CD4-positive, alpha-beta T cell (primary cell): Measurements from ENCODE around the gene POLA1. TPM values are rescaled to one million over a fixed set of nuclear protein-coding genes. Genes with fewer than 3 reads are reported as not detected.

ENCODE experiments used
- ATAC-seq: fragments of 200-7000 bp; cut with Tn5 transposase; one replicate; pipeline ENCODE4 v1.10.0; 2022; ENCODE audit warnings: mild to moderate bottlenecking; ENCODE audit not compliant: poor library complexity
- CTCF ChIA-PET: fragments of 350-600 bp; sonication (Branson Sonifier 250); formaldehyde crosslinking; loops from one replicate; lab custom pipeline; 2021; ENCODE audit warnings: antibody characterized with exemption, inconsistent platforms; lab: Charles Lee
- POLR2A ChIA-PET: fragments of 350-600 bp; sonication (Branson Sonifier 250); formaldehyde crosslinking; loops from one replicate; lab custom pipeline; 2021; ENCODE audit warnings: antibody characterized with exemption, inconsistent platforms; lab: Charles Lee
- DNase-seq, 14 experiments: peaks; one replicate each; pipeline ENCODE4 v3.0.0-alpha.2; 2013 to 2020; ENCODE audit warnings: mixed read lengths in 2 of 14
- H3K27ac ChIP-seq, 2 donors: one replicate each; pipeline versions ENCODE4 v1.5.1 to v1.7.0; 2013; ENCODE audit warnings: low read length in 2 of 2, low read depth in 1 of 2, mild to moderate bottlenecking in 1 of 2
- H3K27me3 ChIP-seq, 2 experiments: 1 replicate in 1 of 2; 2 replicates in 1 of 2; pipeline versions ENCODE4 v1.6.1 to v1.7.0; 2013; ENCODE audit warnings: low read length in 2 of 2, control low read depth in 1 of 2, mild to moderate bottlenecking in 1 of 2, moderate library complexity in 1 of 2; ENCODE audit not compliant: insufficient read depth in 2 of 2, control insufficient read depth in 1 of 2
- H3K36me3 ChIP-seq: one replicate; pipeline ENCODE4 v1.6.1; 2013; ENCODE audit warnings: low read length, control low read depth; ENCODE audit not compliant: insufficient read depth
- H3K4me1 ChIP-seq: one replicate; pipeline ENCODE4 v1.6.1; 2013; ENCODE audit warnings: low read length, control low read depth; ENCODE audit not compliant: insufficient read depth
- H3K4me3 ChIP-seq: one replicate; pipeline ENCODE4 v1.5.1; 2013; ENCODE audit warnings: mild to moderate bottlenecking, low read length, moderate library complexity
- H3K9me3 ChIP-seq, 2 experiments: 1 replicate in 1 of 2; 2 replicates in 1 of 2; pipeline versions ENCODE4 v1.6.1 to v1.7.0; 2013; ENCODE audit warnings: low read length in 2 of 2, mild to moderate bottlenecking in 2 of 2, control low read depth in 1 of 2, moderate library complexity in 1 of 2; ENCODE audit not compliant: control insufficient read depth in 1 of 2, insufficient read depth in 1 of 2
- H3K27ac Mint-ChIP-seq: one replicate; pipeline ENCODE4 v1.8.0; 2020; ENCODE audit warnings: mixed read lengths
- H3K27me3 Mint-ChIP-seq: one replicate; pipeline ENCODE4 v1.8.0; 2021; ENCODE audit warnings: mixed read lengths
- H3K36me3 Mint-ChIP-seq: one replicate; pipeline ENCODE4 v1.8.0; 2021; ENCODE audit warnings: low read depth, mixed read lengths
- H3K4me1 Mint-ChIP-seq: one replicate; pipeline ENCODE4 v1.8.0; 2021; ENCODE audit warnings: low read depth, mixed read lengths
- H3K4me3 Mint-ChIP-seq: one replicate; pipeline ENCODE4 v1.8.0; 2020; ENCODE audit warnings: mild to moderate bottlenecking, mixed read lengths
- H3K9me3 Mint-ChIP-seq: one replicate; pipeline ENCODE4 v1.8.0; 2020; ENCODE audit warnings: mixed read lengths
- intact Hi-C, 2 experiments: fragments of 100-400 bp; cut with DNase I in 1 of 2; cut with micrococcal nuclease in 1 of 2; formaldehyde crosslinking; loops; one replicate each; pipeline versions ENCODE4 v1.15.1 to v1.9.0; 2023 to 2025; cut with DNase I, micrococcal nuclease
- total RNA-seq, 174 experiments: library from RNA in 2 of 174; stranded (reverse) in 2 of 174; gene quantifications; one replicate each; pipeline ENCODE4 v1.2.3 and lab custom pipeline; 2021 to 2026
- TF ChIP-seq, protein P1 (sequence below): fragments of 200-600 bp; IDR thresholded peaks from one replicate; pipeline ENCODE4 v1.8.0; 2022; ENCODE audit warnings: antibody characterized with exemption, mild to moderate bottlenecking

The POLA1 gene
- total RNA-seq, 2 experiments from 2014 or later = 4.7 TPM

DNA sequence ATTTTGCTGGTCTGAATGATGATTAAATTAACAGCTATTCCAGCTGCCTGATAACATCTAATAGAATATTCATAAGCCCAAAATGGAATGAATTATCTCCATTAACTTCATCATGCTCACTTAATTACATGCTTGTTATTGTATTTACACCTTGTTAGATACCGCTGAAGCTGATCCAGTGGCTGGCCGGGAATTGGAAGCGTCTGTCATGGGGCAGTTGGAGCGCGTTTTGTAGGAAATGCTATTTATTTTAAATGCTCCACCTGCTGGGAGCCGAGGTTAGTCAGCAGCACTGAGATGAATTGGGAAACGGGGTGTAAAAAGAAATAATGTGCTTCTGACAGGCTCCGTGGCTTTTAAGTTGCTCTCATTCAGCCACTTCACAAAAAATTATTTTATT lies 296.8 kb downstream of the POLA1 start:
- no peaks in the 10 kb centered on the region for H3K9me3 ChIP-seq
- no peaks in the 10 kb centered on the region for H3K9me3 Mint-ChIP-seq
- H3K27me3 Mint-ChIP-seq = no peaks in the 10 kb centered on the region
- H3K4me3 ChIP-seq = no peak overlapping the region
- no peak overlapping the region for H3K27ac ChIP-seq
- ChIA-PET POLR2A (no interaction called here), CTCF (no interaction called here)
- intact Hi-C loops = no loop called here
- no peaks in the 10 kb centered on the region for H3K4me1 Mint-ChIP-seq
- no peaks in the 10 kb centered on the region for H3K4me1 ChIP-seq
- DNase-seq (no peak), ATAC-seq (no peak)
- H3K4me3 Mint-ChIP-seq = no peak overlapping the region
- TF ChIP-seq, protein P1, sequence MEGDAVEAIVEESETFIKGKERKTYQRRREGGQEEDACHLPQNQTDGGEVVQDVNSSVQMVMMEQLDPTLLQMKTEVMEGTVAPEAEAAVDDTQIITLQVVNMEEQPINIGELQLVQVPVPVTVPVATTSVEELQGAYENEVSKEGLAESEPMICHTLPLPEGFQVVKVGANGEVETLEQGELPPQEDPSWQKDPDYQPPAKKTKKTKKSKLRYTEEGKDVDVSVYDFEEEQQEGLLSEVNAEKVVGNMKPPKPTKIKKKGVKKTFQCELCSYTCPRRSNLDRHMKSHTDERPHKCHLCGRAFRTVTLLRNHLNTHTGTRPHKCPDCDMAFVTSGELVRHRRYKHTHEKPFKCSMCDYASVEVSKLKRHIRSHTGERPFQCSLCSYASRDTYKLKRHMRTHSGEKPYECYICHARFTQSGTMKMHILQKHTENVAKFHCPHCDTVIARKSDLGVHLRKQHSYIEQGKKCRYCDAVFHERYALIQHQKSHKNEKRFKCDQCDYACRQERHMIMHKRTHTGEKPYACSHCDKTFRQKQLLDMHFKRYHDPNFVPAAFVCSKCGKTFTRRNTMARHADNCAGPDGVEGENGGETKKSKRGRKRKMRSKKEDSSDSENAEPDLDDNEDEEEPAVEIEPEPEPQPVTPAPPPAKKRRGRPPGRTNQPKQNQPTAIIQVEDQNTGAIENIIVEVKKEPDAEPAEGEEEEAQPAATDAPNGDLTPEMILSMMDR = no peak
- no peaks in the 10 kb centered on the region for H3K36me3 ChIP-seq
- H3K27ac Mint-ChIP-seq = no peak overlapping the region
- no peaks in the 10 kb centered on the region for H3K27me3 ChIP-seq
- no peaks in the 10 kb centered on the region for H3K36me3 Mint-ChIP-seq

DNA sequence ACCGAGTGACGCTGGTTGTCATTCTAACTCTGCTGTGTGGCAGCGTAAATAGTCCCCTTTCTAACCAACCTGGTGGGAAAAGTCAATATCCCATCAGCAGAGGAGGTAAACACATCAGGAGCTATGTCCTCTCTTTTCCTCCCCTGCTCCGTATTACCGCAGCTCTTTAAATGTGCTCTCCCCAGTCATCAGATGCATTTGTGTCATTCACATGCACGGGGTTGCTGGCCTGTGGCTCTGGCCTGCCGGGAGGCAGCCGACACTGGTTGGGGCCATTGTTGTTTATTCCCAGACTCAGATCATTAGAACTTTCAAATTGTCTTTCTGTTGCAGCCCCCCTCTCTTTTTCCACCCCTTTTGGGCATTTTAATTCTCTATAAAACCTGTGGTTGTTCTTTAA lies 300.2 kb downstream of the POLA1 start:
- H3K36me3 ChIP-seq = no peaks in the 10 kb centered on the region
- ATAC-seq = no peak
- H3K9me3 ChIP-seq = no peaks in the 10 kb centered on the region
- no peaks in the 10 kb centered on the region for H3K4me1 Mint-ChIP-seq
- TF ChIP-seq, protein P1 = no peak
- CTCF ChIA-PET = no interaction called here
- no peaks in the 10 kb centered on the region for H3K36me3 Mint-ChIP-seq
- H3K27ac Mint-ChIP-seq = no peak overlapping the region
- no peaks in the 10 kb centered on the region for H3K27me3 Mint-ChIP-seq
- H3K27me3 ChIP-seq = no peaks in the 10 kb centered on the region
- no peak overlapping the region for H3K4me3 Mint-ChIP-seq
- intact Hi-C loops = no loop called here
- no peaks in the 10 kb centered on the region for H3K9me3 Mint-ChIP-seq
- no peaks in the 10 kb centered on the region for H3K4me1 ChIP-seq
- H3K27ac ChIP-seq = no peak overlapping the region
- DNase-seq = no peak
- POLR2A ChIA-PET = no interaction called here
- H3K4me3 ChIP-seq = no peak overlapping the region

DNA sequence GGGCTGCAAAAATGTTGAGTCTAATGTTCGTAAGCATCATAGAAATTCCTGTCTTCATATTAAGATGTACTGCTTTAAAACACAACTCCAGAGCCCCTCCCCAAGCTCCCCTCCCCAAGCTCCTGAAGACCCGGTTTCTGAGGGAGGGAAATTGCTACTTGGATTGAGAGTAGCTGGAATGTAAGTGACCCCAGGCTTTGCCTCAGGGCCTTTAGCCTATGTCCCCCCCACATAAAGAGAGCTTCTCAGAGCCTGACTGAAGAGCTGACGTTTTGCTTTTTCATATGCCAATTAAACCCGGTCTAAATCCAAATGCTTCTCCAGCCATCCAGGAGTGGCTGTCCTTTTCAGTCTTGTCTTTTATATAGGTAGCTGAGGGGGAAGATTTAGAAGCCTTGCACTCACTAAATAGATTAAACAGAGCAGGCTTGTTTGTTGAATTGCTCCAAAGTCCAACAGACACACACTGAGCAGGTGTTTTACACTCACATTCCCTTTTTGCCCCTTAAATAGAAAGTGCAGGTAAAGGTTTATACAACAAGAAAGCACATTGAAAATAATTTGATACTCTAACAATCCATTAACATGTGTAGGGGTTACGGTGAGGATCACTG lies 302.5 kb downstream of the POLA1 start:
- H3K4me1 ChIP-seq = no peaks in the 10 kb centered on the region
- DNase-seq (no peak), ATAC-seq (no peak)
- Mint-ChIP-seq H3K27me3 (peaks cover under 1% of the 10 kb centered on the region), H3K4me1 (no peaks in the 10 kb centered on the region), H3K27ac (no peak overlapping the region), H3K36me3 (no peaks in the 10 kb centered on the region), H3K9me3 (no peaks in the 10 kb centered on the region), H3K4me3 (no peak overlapping the region)
- H3K4me3 ChIP-seq = no peak overlapping the region
- no peaks in the 10 kb centered on the region for H3K9me3 ChIP-seq
- ChIA-PET POLR2A (no interaction called here), CTCF (no interaction called here)
- TF ChIP-seq, protein P1 = no peak
- peaks cover 0 to 2% of the 10 kb centered on the region in 2 experiments for H3K27me3 ChIP-seq
- intact Hi-C loops = no loop called here
- no peak overlapping the region for H3K27ac ChIP-seq
- H3K36me3 ChIP-seq = no peaks in the 10 kb centered on the region
